ENCODE data around the gene LCN6.

- TF ChIP-seq RAD21 (conservative IDR thresholded peaks at IDR 0.05), result no peak
- no peak for TF ChIP-seq CTCF (IDR thresholded peaks at IDR 0.05; ENCODE audit: poor library complexity, severe bottlenecking)
These were observed 34.0 kb downstream of the LCN6 start for GRCh38 chr9:136714096-136714892.
